IPS-11a (cell line): ENCODE measurements around the gene PLA2G4B.

Experiments
- H3K4me3 ChIP-seq: one replicate; pipeline ENCODE4 v1.5.1; 2013; ENCODE audit warnings: low read depth, low read length, control low read depth

The PLA2G4B gene

GRCh38 chr15:41838400-41838897 is at the start of gene PLA2G4B:
Gene PLA2G4B (plus strand): TSS chr15:41838847. CDS start chr15:41838914, 67 bp downstream.
- H3K4me3 ChIP-seq, result no peak within 1 kb of the TSS

GRCh38 chr15:41789236-41789635 is 49.4 kb upstream of the PLA2G4B start:
- no peak overlapping the region for H3K4me3 ChIP-seq

GRCh38 chr15:41789662-41790061 is 49.0 kb upstream of the PLA2G4B start:
- H3K4me3 ChIP-seq, result no peak overlapping the region

GRCh38 chr15:41790169-41790568 is 48.5 kb upstream of the PLA2G4B start:
- H3K4me3 ChIP-seq, result no peak overlapping the region

- H3K4me3 ChIP-seq, result no peak overlapping the region
These were observed 47.7 kb upstream of the PLA2G4B start for GRCh38 chr15:41790756-41791546.

- no peak overlapping the region for H3K4me3 ChIP-seq
These were observed 47.1 kb upstream of the PLA2G4B start for GRCh38 chr15:41791547-41791937.

GRCh38 chr15:41792000-41792637 is 46.5 kb upstream of the PLA2G4B start:
- H3K4me3 ChIP-seq, result no peak overlapping the region

- H3K4me3 ChIP-seq, result no peak overlapping the region
These were observed 44.6 kb upstream of the PLA2G4B start for GRCh38 chr15:41794081-41794480.

- H3K4me3 ChIP-seq, result no peak overlapping the region
These were observed 42.4 kb upstream of the PLA2G4B start for GRCh38 chr15:41795996-41796856.

- H3K4me3 ChIP-seq, result no peak overlapping the region
These were observed 41.3 kb upstream of the PLA2G4B start for GRCh38 chr15:41797201-41797944.

GRCh38 chr15:41798607-41799487 is 39.8 kb upstream of the PLA2G4B start:
- H3K4me3 ChIP-seq, result no peak overlapping the region

- no peak overlapping the region for H3K4me3 ChIP-seq
These were observed 39.2 kb upstream of the PLA2G4B start for GRCh38 chr15:41799488-41799805.

GRCh38 chr15:41801185-41801584 is 37.5 kb upstream of the PLA2G4B start:
- H3K4me3 ChIP-seq, result no peak overlapping the region

GRCh38 chr15:41801850-41802455 is 36.7 kb upstream of the PLA2G4B start:
- no peak overlapping the region for H3K4me3 ChIP-seq

- H3K4me3 ChIP-seq, result no peak overlapping the region
These were observed 34.3 kb upstream of the PLA2G4B start for GRCh38 chr15:41804361-41804760.

GRCh38 chr15:41804916-41805666 is 33.6 kb upstream of the PLA2G4B start:
- H3K4me3 ChIP-seq, result no peak overlapping the region

GRCh38 chr15:41805711-41806110 is 32.9 kb upstream of the PLA2G4B start:
- no peak overlapping the region for H3K4me3 ChIP-seq

- H3K4me3 ChIP-seq, result no peak overlapping the region
These were observed 32.1 kb upstream of the PLA2G4B start for GRCh38 chr15:41806291-41807181.
